Gastrocnemius medialis (tissue), 4 donors: ENCODE data around the gene PNPLA3.

Experiments
- POLR2A ChIP-seq, 2 donors: fragments of 450-650 bp; IDR thresholded peaks; one replicate each; pipeline ENCODE4 v1.6.1; 2017; ENCODE audit warnings: antibody characterized with exemption in 2 of 2, mild to moderate bottlenecking in 2 of 2, moderate library complexity in 2 of 2
- TF ChIP-seq, protein P1 (sequence below), 5 experiments: fragments of 450-650 bp in 3 of 5; fragments of 200-600 bp in 2 of 5; sonication (generic) in 2 of 5; IDR thresholded peaks in 4 of 5; conservative IDR thresholded peaks in 1 of 5; 1 replicate in 4 of 5; 2 replicates in 1 of 5; pipeline ENCODE4 v1.5.1; 2016 to 2019; ENCODE audit warnings: antibody characterized with exemption in 5 of 5, mild to moderate bottlenecking in 3 of 5, moderate library complexity in 3 of 5

- TF ChIP-seq POLR2A (IDR thresholded peaks at IDR 0.05), result no peak
- TF ChIP-seq, protein P1, sequence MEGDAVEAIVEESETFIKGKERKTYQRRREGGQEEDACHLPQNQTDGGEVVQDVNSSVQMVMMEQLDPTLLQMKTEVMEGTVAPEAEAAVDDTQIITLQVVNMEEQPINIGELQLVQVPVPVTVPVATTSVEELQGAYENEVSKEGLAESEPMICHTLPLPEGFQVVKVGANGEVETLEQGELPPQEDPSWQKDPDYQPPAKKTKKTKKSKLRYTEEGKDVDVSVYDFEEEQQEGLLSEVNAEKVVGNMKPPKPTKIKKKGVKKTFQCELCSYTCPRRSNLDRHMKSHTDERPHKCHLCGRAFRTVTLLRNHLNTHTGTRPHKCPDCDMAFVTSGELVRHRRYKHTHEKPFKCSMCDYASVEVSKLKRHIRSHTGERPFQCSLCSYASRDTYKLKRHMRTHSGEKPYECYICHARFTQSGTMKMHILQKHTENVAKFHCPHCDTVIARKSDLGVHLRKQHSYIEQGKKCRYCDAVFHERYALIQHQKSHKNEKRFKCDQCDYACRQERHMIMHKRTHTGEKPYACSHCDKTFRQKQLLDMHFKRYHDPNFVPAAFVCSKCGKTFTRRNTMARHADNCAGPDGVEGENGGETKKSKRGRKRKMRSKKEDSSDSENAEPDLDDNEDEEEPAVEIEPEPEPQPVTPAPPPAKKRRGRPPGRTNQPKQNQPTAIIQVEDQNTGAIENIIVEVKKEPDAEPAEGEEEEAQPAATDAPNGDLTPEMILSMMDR (IDR thresholded peaks at IDR 0.05 in 4 of 5, conservative IDR thresholded peaks at IDR 0.05 in 1 of 5), result peak; percentile 6 to 57 (median 44)
Observed at GRCh38 chr22:43945632-43946383, 22.2 kb downstream of the PNPLA3 start.
